GM12864 (cell line): ENCODE measurements around the gene NSMCE4A.

ENCODE experiments used
- DNase-seq: peaks from one replicate; pipeline ENCODE4 v3.0.0-alpha.2; 2011; ENCODE audit warnings: low read depth
- H3K4me3 ChIP-seq: 2 replicates; pipeline ENCODE4 v1.5.1; 2011; ENCODE audit warnings: mild to moderate bottlenecking, low read depth, low read length, control low read depth
- CTCF ChIP-seq: IDR thresholded peaks from 2 replicates; pipeline ENCODE4 v1.5.1; 2011; ENCODE audit warnings: low read depth, mild to moderate bottlenecking, moderate library complexity, low read length, control low read depth, inconsistent platforms; ENCODE audit errors: missing control alignments

NSMCE4A gene

GRCh38 chr10:121911421-121911697, 63.7 kb downstream of the NSMCE4A start:
- no peak overlapping the region for H3K4me3 ChIP-seq
- TF ChIP-seq CTCF, result no peak
- no peak for DNase-seq

- DNase-seq, result no peak
- no peak overlapping the region for H3K4me3 ChIP-seq
- no peak for TF ChIP-seq CTCF
These were observed 64.2 kb downstream of the NSMCE4A start for GRCh38 chr10:121910673-121911420.
